ENCODE data around the gene ZNF212.

DNA sequence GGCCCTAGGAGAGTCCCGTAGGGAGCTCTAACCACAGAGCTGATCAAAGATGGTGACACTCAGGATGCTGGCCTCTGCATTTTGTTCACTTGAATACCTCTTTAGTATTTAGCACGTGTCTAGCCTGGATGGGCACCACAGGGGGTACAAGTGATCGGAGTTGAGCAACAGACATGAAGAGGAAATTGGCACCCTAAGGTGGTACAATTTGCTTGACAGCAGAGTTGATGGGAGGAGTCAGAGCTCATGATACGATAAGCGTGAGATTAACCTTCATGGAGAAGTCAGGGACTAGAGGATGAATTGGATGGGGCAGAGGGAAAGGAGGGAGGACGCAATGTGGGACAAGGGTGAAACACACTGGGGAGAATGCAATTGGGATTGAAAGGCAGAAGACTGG lies 9.9 kb upstream of the ZNF212 start:
- no peak for TF ChIP-seq POLR2A (IDR thresholded peaks at IDR 0.05)
- TF ChIP-seq, protein P1, sequence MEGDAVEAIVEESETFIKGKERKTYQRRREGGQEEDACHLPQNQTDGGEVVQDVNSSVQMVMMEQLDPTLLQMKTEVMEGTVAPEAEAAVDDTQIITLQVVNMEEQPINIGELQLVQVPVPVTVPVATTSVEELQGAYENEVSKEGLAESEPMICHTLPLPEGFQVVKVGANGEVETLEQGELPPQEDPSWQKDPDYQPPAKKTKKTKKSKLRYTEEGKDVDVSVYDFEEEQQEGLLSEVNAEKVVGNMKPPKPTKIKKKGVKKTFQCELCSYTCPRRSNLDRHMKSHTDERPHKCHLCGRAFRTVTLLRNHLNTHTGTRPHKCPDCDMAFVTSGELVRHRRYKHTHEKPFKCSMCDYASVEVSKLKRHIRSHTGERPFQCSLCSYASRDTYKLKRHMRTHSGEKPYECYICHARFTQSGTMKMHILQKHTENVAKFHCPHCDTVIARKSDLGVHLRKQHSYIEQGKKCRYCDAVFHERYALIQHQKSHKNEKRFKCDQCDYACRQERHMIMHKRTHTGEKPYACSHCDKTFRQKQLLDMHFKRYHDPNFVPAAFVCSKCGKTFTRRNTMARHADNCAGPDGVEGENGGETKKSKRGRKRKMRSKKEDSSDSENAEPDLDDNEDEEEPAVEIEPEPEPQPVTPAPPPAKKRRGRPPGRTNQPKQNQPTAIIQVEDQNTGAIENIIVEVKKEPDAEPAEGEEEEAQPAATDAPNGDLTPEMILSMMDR (IDR thresholded peaks at IDR 0.05), result no peak
- no peak for TF ChIP-seq POLR2AphosphoS5 (IDR thresholded peaks at IDR 0.05)
- no peak for TF ChIP-seq EP300 (IDR thresholded peaks at IDR 0.05)
